ENCODE data around the gene ARHGAP31. TPM values are rescaled to one million over a fixed set of nuclear protein-coding genes. Genes with fewer than 3 reads are reported as not detected.

The ARHGAP31 gene
- total and polyA plus RNA-seq, 10 of the 15 experiments (the other 5 are each of a cell fraction or from before 2014, with no cell fraction given): 0.97 to 29.8 (median 10.3) TPM

- Histone ChIP-seq H3K9ac (ENCODE audit: control insufficient read depth, insufficient read depth, low read length) (no peak overlapping the region), H3K9me3 (replicated peaks; ENCODE audit: control insufficient read depth, insufficient read depth, low read length) (no peaks in the 10 kb centered on the region), H3K79me2 (ENCODE audit: control insufficient read depth, insufficient read depth, low read length) (peaks cover 30% of the 10 kb centered on the region), H3K4me2 (ENCODE audit: control insufficient read depth, insufficient read depth) (no peak overlapping the region), H3K36me3 (ENCODE audit: control insufficient read depth in 2 of 2, insufficient read depth in 2 of 2, low read length in 1 of 2) (peaks cover 0 to 26% of the 10 kb centered on the region in 2 experiments), H3K4me1 (ENCODE audit: control insufficient read depth, insufficient read depth, low read length) (peaks cover 9% of the 10 kb centered on the region), H4K20me1 (ENCODE audit: control insufficient read depth, insufficient read depth) (no peaks in the 10 kb centered on the region), H3K4me3 (no peak overlapping the region), H3K27me3 (replicated peaks in 1 of 2; ENCODE audit: control insufficient read depth in 2 of 2, insufficient read depth in 2 of 2, low read length in 1 of 2) (no peaks in the 10 kb centered on the region), H3K27ac (ENCODE audit: control insufficient read depth, insufficient read depth) (no peak overlapping the region), H2AFZ (ENCODE audit: control insufficient read depth, low read depth, low read length) (no peak overlapping the region)
- SMC1A ChIA-PET (ENCODE audit: uncharacterized antibody, unreplicated experiment): interaction anchor here (4.1 kb wide), 1 partner anchor 11 kb away, joined by 25 read pairs; no protein-coding TSS in a partner anchor
- 100% methylated on average over 1 of the region's 1 CpG for WGBS (ENCODE audit: insufficient coverage, insufficient replicate concordance, low lambda C conversion rate, missing lambda C conversion rate)
- POLR2A ChIA-PET: interaction anchor here (0.6 to 1.0 kb wide), 3 partner anchors 10 to 513 kb away, joined by 3 to 5 read pairs (median 4); no protein-coding TSS in a partner anchor
- in situ Hi-C loops (cut with MboI) (no loop called here), intact Hi-C loops (cut with micrococcal nuclease; ENCODE audit: unreplicated experiment) (no loop called here)
- TF ChIP-seq SMAD5 (IDR thresholded peaks at IDR 0.05; ENCODE audit: low read depth): no peak
- no peak for TF ChIP-seq SPI1 (IDR thresholded peaks at IDR 0.05; ENCODE audit: borderline replicate concordance, insufficient read depth, low read depth, low read length)
- CTCF ChIA-PET: interaction anchor here (0.6 kb wide), 1 partner anchor 235 kb away, joined by 3 read pairs; no protein-coding TSS in a partner anchor
- RAD21 ChIA-PET (ENCODE audit: unreplicated experiment): no interaction called here
- BruUV-seq (replicated peaks): no TSS peak
- ATAC-seq (no peak), FAIRE-seq (no peak), DNase-seq (ENCODE audit: low read depth, low spot score) (no peak)
Measured at GRCh38 chr3:119308355-119308754, 14.2 kb downstream of the ARHGAP31 start.

GRCh38 chr3:119309591-119309990 lies 15.4 kb downstream of the ARHGAP31 start:
- ChIA-PET RAD21 (ENCODE audit: unreplicated experiment) (interaction anchor here (0.7 kb wide), 1 partner anchor 441 kb away, joined by 3 read pairs; no protein-coding TSS in a partner anchor), SMC1A (ENCODE audit: uncharacterized antibody, unreplicated experiment) (no interaction called here), CTCF (no interaction called here), POLR2A (interaction anchor here (0.9 kb wide), 1 partner anchor 8 kb away, joined by 3 read pairs; no protein-coding TSS in a partner anchor)
- peaks cover 2 to 29% of the 10 kb centered on the region in 2 experiments for H3K36me3 ChIP-seq (ENCODE audit: control insufficient read depth in 2 of 2, insufficient read depth in 2 of 2, low read length in 1 of 2)
- no peaks in the 10 kb centered on the region for H3K27me3 ChIP-seq (replicated peaks in 1 of 2; ENCODE audit: control insufficient read depth in 2 of 2, insufficient read depth in 2 of 2, low read length in 1 of 2)
- peaks cover 28% of the 10 kb centered on the region for H3K79me2 ChIP-seq (ENCODE audit: control insufficient read depth, insufficient read depth, low read length)
- no peak overlapping the region for H3K27ac ChIP-seq (ENCODE audit: control insufficient read depth, insufficient read depth)
- no TSS peak for BruUV-seq (replicated peaks)
- no peak overlapping the region for H3K9ac ChIP-seq (ENCODE audit: control insufficient read depth, insufficient read depth, low read length)
- H3K9me3 ChIP-seq (replicated peaks; ENCODE audit: control insufficient read depth, insufficient read depth, low read length): no peaks in the 10 kb centered on the region
- no peak overlapping the region for H2AFZ ChIP-seq (ENCODE audit: control insufficient read depth, low read depth, low read length)
- 100% methylated on average over 4 of the region's 4 CpGs for WGBS (ENCODE audit: insufficient coverage, insufficient replicate concordance, low lambda C conversion rate, missing lambda C conversion rate)
- H3K4me2 ChIP-seq (ENCODE audit: control insufficient read depth, insufficient read depth): no peak overlapping the region
- no peaks in the 10 kb centered on the region; the same call in 1 of the 2 replicates for H3K4me1 ChIP-seq (ENCODE audit: control insufficient read depth, insufficient read depth, low read length)
- H4K20me1 ChIP-seq (ENCODE audit: control insufficient read depth, insufficient read depth): no peaks in the 10 kb centered on the region
- ATAC-seq (no peak), FAIRE-seq (no peak), DNase-seq (ENCODE audit: low read depth, low spot score) (no peak)
- TF ChIP-seq NFYA (IDR thresholded peaks at IDR 0.05; ENCODE audit: borderline replicate concordance, low read depth, low read length) (no peak), CUX1 (IDR thresholded peaks at IDR 0.05; ENCODE audit: insufficient replicate concordance, low read depth, low read length) (no peak), CHD2 (IDR thresholded peaks at IDR 0.05; ENCODE audit: borderline replicate concordance, low read depth, low read length) (no peak)
- H3K4me3 ChIP-seq: no peak overlapping the region
- intact Hi-C loops (cut with micrococcal nuclease; ENCODE audit: unreplicated experiment) (no loop called here), in situ Hi-C loops (cut with MboI) (no loop called here)
